GM12878 (cell line): ENCODE results near the gene SEMA5B. TPM values are rescaled to one million over a fixed set of nuclear protein-coding genes. Genes with fewer than 3 reads are reported as not detected.
A peak's percentile ranks its signal among the peaks of the same experiment; 100 is the strongest.

Source experiments
- ATAC-seq: fragments of 200-7000 bp; cut with Tn5 transposase; 3 replicates; pipeline ENCODE4 v1.9.1; 2020; ENCODE audit warnings: mild to moderate bottlenecking, moderate library complexity
- BruUV-seq: library from RNA; stranded (reverse); fragments of 400-500 nt; replicated peaks from 2 replicates; lab custom pipeline; 2021; lab: Mats Ljungman, UMichigan
- CTCF ChIA-PET: fragments of 300-600 bp; sonication (Branson Sonifier 250); formaldehyde crosslinking; extraction: SDS; loops from one replicate; lab custom pipeline; 2021; ENCODE audit warnings: inconsistent platforms; lab: Yijun Ruan, JAX
- POLR2A ChIA-PET: fragments of 350-600 bp; formaldehyde crosslinking; extraction: SDS; loops from one replicate; lab custom pipeline; 2021; ENCODE audit warnings: inconsistent platforms; lab: Charles Lee
- RAD21 ChIA-PET: fragments of 300-600 bp; sonication (Branson Sonifier 250); formaldehyde crosslinking; loops from one replicate; lab custom pipeline; 2023; ENCODE audit warnings: antibody characterized with exemption; ENCODE audit not compliant: unreplicated experiment; lab: Charles Lee
- SMC1A ChIA-PET: fragments of 300-600 bp; sonication (Branson Sonifier 250); formaldehyde crosslinking; loops from one replicate; lab custom pipeline; 2023; ENCODE audit not compliant: unreplicated experiment, uncharacterized antibody; lab: Charles Lee
- DNase-seq: peaks from one replicate; pipeline ENCODE4 v3.0.0-alpha.2; 2011; ENCODE audit warnings: low read depth, low spot score
- FAIRE-seq: peaks from 3 replicates; lab custom pipeline; 2011; peaks lifted over from hg19 to GRCh38; lab: Jason Lieb, UNC
- H2AFZ ChIP-seq: 2 replicates; pipeline ENCODE4 v1.6.0; 2011; ENCODE audit warnings: low read depth, low read length, control low read depth; ENCODE audit not compliant: control insufficient read depth
- H3K27ac ChIP-seq: 2 replicates; pipeline ENCODE4 v1.5.1; 2011; ENCODE audit warnings: control low read depth; ENCODE audit not compliant: control insufficient read depth, insufficient read depth
- H3K27me3 ChIP-seq, 2 experiments: replicated peaks in 1 of 2; 2 replicates each; pipeline versions ENCODE4 v1.6.0 to v1.6.1; 2011; ENCODE audit warnings: low read length in 1 of 2; ENCODE audit not compliant: control insufficient read depth in 2 of 2, insufficient read depth in 2 of 2
- H3K36me3 ChIP-seq, 2 experiments: 2 replicates each; pipeline ENCODE4 v1.5.1; 2011; ENCODE audit warnings: low read length in 1 of 2; ENCODE audit not compliant: control insufficient read depth in 2 of 2, insufficient read depth in 2 of 2
- H3K4me1 ChIP-seq: 2 replicates; pipeline ENCODE4 v1.6.1; 2011; ENCODE audit warnings: mild to moderate bottlenecking, low read length, moderate library complexity, mixed read lengths; ENCODE audit not compliant: control insufficient read depth, insufficient read depth
- H3K4me2 ChIP-seq: 2 replicates; pipeline ENCODE4 v1.6.0; 2011; ENCODE audit warnings: control low read depth; ENCODE audit not compliant: control insufficient read depth, insufficient read depth
- H3K4me3 ChIP-seq: fragments of 200-600 bp; sonication (generic); 2 replicates; pipeline ENCODE4 v1.5.1; 2016
- H3K79me2 ChIP-seq: 2 replicates; pipeline ENCODE4 v1.6.0; 2011; ENCODE audit warnings: low read length; ENCODE audit not compliant: control insufficient read depth, insufficient read depth
- H3K9ac ChIP-seq: 2 replicates; pipeline ENCODE4 v1.8.0; 2011; ENCODE audit warnings: low read length, control low read depth, mixed read lengths; ENCODE audit not compliant: control insufficient read depth, insufficient read depth
- H3K9me3 ChIP-seq: replicated peaks from 3 replicates; pipeline ENCODE4 v1.5.1; 2011; ENCODE audit warnings: mild to moderate bottlenecking, low read length; ENCODE audit not compliant: control insufficient read depth, insufficient read depth
- H4K20me1 ChIP-seq: 2 replicates; pipeline ENCODE4 v1.6.0; 2011; ENCODE audit not compliant: control insufficient read depth, insufficient read depth
- BHLHE40 ChIP-seq, 2 experiments: fragments of 450-650 bp in 1 of 2; IDR thresholded peaks; 2 replicates each; pipeline ENCODE4 v1.6.1; 2011 to 2017; ENCODE audit warnings: low read depth in 2 of 2, borderline replicate concordance in 1 of 2, improper control_type of control experiment in 1 of 2, low read length in 1 of 2, mild to moderate bottlenecking in 1 of 2
- BRCA1 ChIP-seq: IDR thresholded peaks from 2 replicates; pipeline ENCODE4 v1.6.1; 2011; ENCODE audit warnings: low read depth, low read length, improper control_type of control experiment
- FOXK2 ChIP-seq: fragments of 450-650 bp; IDR thresholded peaks from 2 replicates; pipeline ENCODE4 v1.6.1; 2017; ENCODE audit warnings: mild to moderate bottlenecking, moderate library complexity
- GATAD2B ChIP-seq: fragments of 450-650 bp; conservative IDR thresholded peaks from 2 replicates; pipeline ENCODE4 v1.6.1; 2017; ENCODE audit warnings: low read depth, mild to moderate bottlenecking, moderate library complexity
- HDGF ChIP-seq: fragments of 450-650 bp; IDR thresholded peaks from 2 replicates; pipeline ENCODE4 v1.6.1; 2016; ENCODE audit warnings: antibody characterized with exemption
- LARP7 ChIP-seq: fragments of 450-650 bp; IDR thresholded peaks from 2 replicates; pipeline ENCODE4 v1.6.1; 2017; ENCODE audit warnings: mild to moderate bottlenecking
- MTA2 ChIP-seq: fragments of 450-650 bp; IDR thresholded peaks from 2 replicates; pipeline ENCODE4 v1.6.1; 2016; ENCODE audit warnings: low read depth, mild to moderate bottlenecking, moderate library complexity
- RAD51 ChIP-seq: fragments of 450-650 bp; IDR thresholded peaks from 2 replicates; pipeline ENCODE4 v1.6.1; 2016; ENCODE audit warnings: moderate library complexity, mild to moderate bottlenecking, inconsistent platforms
- RCOR1 ChIP-seq: conservative IDR thresholded peaks from 2 replicates; pipeline ENCODE4 v1.6.1; 2012; ENCODE audit warnings: low read depth, low read length, improper control_type of control experiment
- RELB ChIP-seq: fragments of 450-650 bp; IDR thresholded peaks from 2 replicates; pipeline ENCODE4 v1.6.1; 2017; ENCODE audit warnings: low read depth, mild to moderate bottlenecking, moderate library complexity
- RUNX3 ChIP-seq: IDR thresholded peaks from 2 replicates; pipeline ENCODE4 v1.6.1; 2012; ENCODE audit warnings: low read length, inconsistent platforms
- SMC3 ChIP-seq: IDR thresholded peaks from 2 replicates; pipeline ENCODE4 v1.6.1; 2011; ENCODE audit warnings: low read length, improper control_type of control experiment, borderline replicate concordance
- ZNF207 ChIP-seq: fragments of 450-650 bp; IDR thresholded peaks from 2 replicates; pipeline ENCODE4 v1.6.1; 2014; ENCODE audit warnings: antibody characterized with exemption, mild to moderate bottlenecking, borderline replicate concordance
- ZNF622 ChIP-seq: fragments of 450-650 bp; IDR thresholded peaks from 2 replicates; pipeline ENCODE4 v1.6.1; 2017; ENCODE audit warnings: mild to moderate bottlenecking, inconsistent platforms
- WGBS: methylation state at CpG from one replicate; pipeline ENCODE4 v1.1.6; 2016; ENCODE audit warnings: low lambda C conversion rate; ENCODE audit not compliant: insufficient replicate concordance, insufficient coverage; ENCODE audit errors: missing lambda C conversion rate; 5-methylcytosine and 5-hydroxymethylcytosine counted together
- in situ Hi-C: fragments of 300-500 bp; cut with MboI; formaldehyde crosslinking; loops from 9 replicates; pipeline ENCODE4 v1.14.3; 2018; ENCODE audit warnings: mixed read lengths
- intact Hi-C: fragments of 100-400 bp; cut with micrococcal nuclease; formaldehyde crosslinking; loops from one replicate; pipeline ENCODE4 v1.14.2; 2022; ENCODE audit not compliant: unreplicated experiment
- polyA plus RNA-seq, 11 experiments: library from polyadenylated mRNA; depleted of rRNA in 4 of 11; unstranded in 6 of 11; stranded (reverse) in 5 of 11; fragments of >200 nt; fragmentation: Nextera tagmentation in 4 of 11; fragmentation: Illumina TruSeq in 1 of 11; extraction: Ambion mirVana in 4 of 11; extraction: Trizol in 1 of 11; gene quantifications; 1 replicate in 1 of 11; 2 replicates in 10 of 11; pipeline versions ENCODE4 v1.2.1 to v1.2.3, GENCODE V29; 2011 to 2016; ENCODE audit warnings: inconsistent platforms in 2 of 11, missing spikeins in 2 of 11, low read depth in 1 of 11
- total RNA-seq, 4 experiments: library from RNA; depleted of rRNA in 3 of 4; stranded (reverse); fragments of >200 nt in 3 of 4; fragmentation: Illumina TruSeq in 1 of 4; extraction: Trizol in 1 of 4; gene quantifications; 2 replicates each; pipeline versions ENCODE4 v1.2.1 to v1.2.3, GENCODE V29; 2013 to 2021
- TF ChIP-seq, protein P1 (sequence below): fragments of 150-350 bp; IDR thresholded peaks from 2 replicates; pipeline ENCODE4 v1.6.1; 2014; ENCODE audit warnings: mild to moderate bottlenecking, low read depth, low read length

SEMA5B gene
- total and polyA plus RNA-seq, 10 of the 15 experiments (the other 5 are each of a cell fraction or from before 2014, with no cell fraction given): 0.05 TPM; not detected in 9

DNA sequence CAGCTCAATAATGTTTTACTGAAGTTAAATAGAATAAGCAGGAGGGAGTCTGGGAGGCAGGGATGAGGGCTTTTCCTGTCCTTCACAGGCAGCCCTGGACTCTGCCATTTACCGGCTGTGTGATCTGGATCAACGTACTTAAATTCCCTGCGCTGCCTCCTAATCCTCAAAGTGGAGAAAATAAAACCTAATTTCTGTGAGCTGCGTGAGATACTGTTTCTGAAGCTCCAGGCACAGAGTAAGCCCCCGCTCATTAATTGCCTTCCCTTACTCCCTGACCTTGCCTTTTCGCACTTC lies 39.0 kb upstream of the SEMA5B start:
- no peaks in the 10 kb centered on the region for H3K36me3 ChIP-seq
- CTCF ChIA-PET: interaction anchor here (2.7 kb wide), 1 partner anchor 15 kb away, joined by 10 read pairs; no protein-coding TSS in a partner anchor
- no TSS peak for BruUV-seq
- no peak overlapping the region for H3K27ac ChIP-seq
- in situ Hi-C loops (no loop called here), intact Hi-C loops (no loop called here)
- SMC1A ChIA-PET: interaction anchor here (0.6 to 2.7 kb wide), 4 partner anchors 10 to 182 kb away, joined by 3 to 12 read pairs (median 3); no protein-coding TSS in a partner anchor
- peaks cover 4% of the 10 kb centered on the region for H3K4me1 ChIP-seq
- no peaks in the 10 kb centered on the region for H4K20me1 ChIP-seq
- 57% methylated on average over 6 of the region's 6 CpGs for WGBS
- ATAC-seq (no peak), FAIRE-seq (no peak), DNase-seq (no peak)
- peaks cover 34% of the 10 kb centered on the region for H3K79me2 ChIP-seq
- H2AFZ ChIP-seq: peak overlapping the region; percentile 80
- H3K4me3 ChIP-seq: no peak overlapping the region; the same call in 1 of the 2 replicates
- RAD21 ChIA-PET: interaction anchor here (1.7 kb wide), 1 partner anchor 11 kb away, joined by 5 read pairs; no protein-coding TSS in a partner anchor
- TF ChIP-seq FOXK2 (no peak), LARP7 (no peak), RAD51 (peak; percentile 70; the same call in 1 of the 2 replicates)
- POLR2A ChIA-PET: interaction anchor here (0.6 to 2.3 kb wide), 4 partner anchors 14 to 1213 kb away, joined by 4 to 8 read pairs (median 4); no protein-coding TSS in a partner anchor
- H3K9ac ChIP-seq: no peak overlapping the region
- peak overlapping the region; percentile 97 for H3K4me2 ChIP-seq
- H3K9me3 ChIP-seq: no peaks in the 10 kb centered on the region
- H3K27me3 ChIP-seq: no peaks in the 10 kb centered on the region; a peak in 1 of 4 replicates

DNA sequence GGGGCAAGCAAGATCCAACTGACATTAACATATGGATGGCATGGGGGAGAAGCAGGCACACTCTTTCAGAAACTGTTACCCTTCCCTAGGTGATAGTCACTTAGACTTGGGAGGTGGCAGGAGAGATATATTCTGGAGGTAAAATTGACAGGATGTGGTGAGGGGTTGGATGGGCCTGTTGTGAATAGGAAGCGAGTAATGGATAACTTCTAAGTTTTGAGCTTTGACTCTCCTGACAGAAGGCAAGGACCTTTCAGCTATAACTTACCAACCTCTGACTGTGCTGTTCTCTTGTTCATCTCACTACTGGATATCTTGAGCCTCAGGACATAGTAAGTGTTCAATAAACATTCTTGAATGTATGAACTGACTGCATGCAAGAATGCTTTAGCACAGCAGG lies 37.4 kb upstream of the SEMA5B start:
- ATAC-seq (no peak), DNase-seq (no peak), FAIRE-seq (no peak)
- ChIA-PET SMC1A (interaction anchor here (0.6 kb wide), 1 partner anchor 184 kb away, joined by 5 read pairs; no protein-coding TSS in a partner anchor), POLR2A (no interaction called here), RAD21 (no interaction called here), CTCF (no interaction called here)
- no peak overlapping the region for H3K4me3 ChIP-seq
- H3K79me2 ChIP-seq: peaks cover 25% of the 10 kb centered on the region
- no peaks in the 10 kb centered on the region for H3K9me3 ChIP-seq
- no peak overlapping the region for H2AFZ ChIP-seq
- H3K36me3 ChIP-seq: no peaks in the 10 kb centered on the region
- no peak overlapping the region for H3K4me2 ChIP-seq
- H3K27ac ChIP-seq: no peak overlapping the region
- no peak overlapping the region for H3K9ac ChIP-seq
- H4K20me1 ChIP-seq: no peaks in the 10 kb centered on the region
- WGBS: 100% methylated on average over 1 of the region's 1 CpG
- no TSS peak for BruUV-seq
- intact Hi-C loops: no loop called here
- H3K27me3 ChIP-seq: no peaks in the 10 kb centered on the region; a peak in 1 of 4 replicates
- peaks cover 4% of the 10 kb centered on the region for H3K4me1 ChIP-seq
- in situ Hi-C loops: no loop called here
- no peak for TF ChIP-seq RELB
- TF ChIP-seq, protein P1, sequence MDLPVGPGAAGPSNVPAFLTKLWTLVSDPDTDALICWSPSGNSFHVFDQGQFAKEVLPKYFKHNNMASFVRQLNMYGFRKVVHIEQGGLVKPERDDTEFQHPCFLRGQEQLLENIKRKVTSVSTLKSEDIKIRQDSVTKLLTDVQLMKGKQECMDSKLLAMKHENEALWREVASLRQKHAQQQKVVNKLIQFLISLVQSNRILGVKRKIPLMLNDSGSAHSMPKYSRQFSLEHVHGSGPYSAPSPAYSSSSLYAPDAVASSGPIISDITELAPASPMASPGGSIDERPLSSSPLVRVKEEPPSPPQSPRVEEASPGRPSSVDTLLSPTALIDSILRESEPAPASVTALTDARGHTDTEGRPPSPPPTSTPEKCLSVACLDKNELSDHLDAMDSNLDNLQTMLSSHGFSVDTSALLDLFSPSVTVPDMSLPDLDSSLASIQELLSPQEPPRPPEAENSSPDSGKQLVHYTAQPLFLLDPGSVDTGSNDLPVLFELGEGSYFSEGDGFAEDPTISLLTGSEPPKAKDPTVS: no peak
- TF ChIP-seq BRCA1: no peak
- TF ChIP-seq GATAD2B: no peak
- TF ChIP-seq BHLHE40 (IDR thresholded peaks at IDR 0.05; ENCODE audit: borderline replicate concordance in 1 of 2, low read depth in 2 of 2, low read length in 1 of 2): no peak
- TF ChIP-seq MTA2: no peak
- TF ChIP-seq HDGF: no peak
- TF ChIP-seq SMC3: no peak
- no peak for TF ChIP-seq ZNF207
- no peak for TF ChIP-seq RCOR1
- TF ChIP-seq ZNF622: no peak
- no peak for TF ChIP-seq RUNX3
